Brain microvascular endothelial cell (primary cell): ENCODE measurements around the gene SORT1.

Source experiments
- DNase-seq: peaks from one replicate; pipeline ENCODE4 v3.0.0-alpha.2; 2020
- H3K27ac ChIP-seq: fragments of 250-450 bp; sonication (Bioruptor Pico); 2 replicates; pipeline ENCODE4 v1.5.1; 2020; ENCODE audit warnings: mild to moderate bottlenecking, moderate library complexity
- H3K27me3 ChIP-seq: fragments of 250-450 bp; sonication (Bioruptor Pico); replicated peaks from 2 replicates; pipeline ENCODE4 v1.5.1; 2020; ENCODE audit warnings: mild to moderate bottlenecking
- H3K36me3 ChIP-seq: fragments of 250-450 bp; sonication (Bioruptor Pico); replicated peaks from 2 replicates; pipeline ENCODE4 v1.5.1; 2020; ENCODE audit warnings: mild to moderate bottlenecking
- H3K4me3 ChIP-seq: 2 replicates; pipeline ENCODE4 v1.5.1; 2011; ENCODE audit warnings: low read depth, mild to moderate bottlenecking, control low read depth, low read length, moderate library complexity
- CTCF ChIP-seq: IDR thresholded peaks from 2 replicates; pipeline ENCODE4 v1.5.1; 2011; ENCODE audit warnings: low read depth, mild to moderate bottlenecking, moderate library complexity, low read length, control low read depth, inconsistent platforms; ENCODE audit errors: missing control alignments
- in situ Hi-C: cut with HindIII; loops from 2 replicates; pipeline ENCODE4 v1.10.0; 2017; ENCODE audit warnings: low sequenced_read_pairs, low pct_ligation_motif_present

SORT1 gene

GRCh38 chr1:109271458-109271857 is 126.3 kb downstream of the SORT1 start:
- DNase-seq: no peak
- H3K27ac ChIP-seq: no peak overlapping the region
- H3K36me3 ChIP-seq: no peaks in the 10 kb centered on the region
- TF ChIP-seq CTCF: no peak
- in situ Hi-C loops: no loop called here
- H3K4me3 ChIP-seq: no peak overlapping the region
- no peaks in the 10 kb centered on the region for H3K27me3 ChIP-seq

DNA sequence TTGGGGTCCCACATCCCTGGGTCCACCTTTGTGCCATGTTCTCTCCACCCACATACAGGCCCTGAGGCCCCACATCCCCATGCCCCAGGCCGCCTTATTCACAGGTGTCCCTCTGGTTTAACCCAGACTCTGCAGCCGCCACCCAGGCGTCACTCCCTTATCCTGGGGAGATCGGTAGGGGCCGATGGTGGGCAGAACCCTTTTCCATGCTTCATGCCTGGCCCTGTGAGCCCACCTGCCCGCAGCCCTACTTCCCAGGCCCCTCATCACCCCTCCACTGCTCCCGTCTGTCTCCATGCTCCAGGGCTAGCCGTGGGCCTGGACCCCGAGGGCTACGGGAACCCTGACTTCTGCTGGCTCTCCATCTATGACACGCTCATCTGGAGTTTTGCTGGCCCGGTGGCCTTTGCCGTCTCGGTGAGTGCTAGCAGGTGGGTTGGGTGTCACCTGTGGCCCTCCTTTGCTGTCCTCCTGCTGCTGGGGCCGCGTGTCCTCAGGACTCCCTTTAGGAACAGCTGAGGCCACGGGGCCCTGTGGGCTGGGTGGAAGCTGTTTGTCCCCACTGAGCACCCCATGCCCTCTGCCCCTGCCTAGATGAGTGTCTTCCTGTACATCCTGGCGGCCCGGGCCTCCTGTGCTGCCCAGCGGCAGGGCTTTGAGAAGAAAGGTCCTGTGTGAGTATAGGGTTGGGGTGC is 126.9 kb downstream of the SORT1 start:
- Histone ChIP-seq H3K27me3 (no peaks in the 10 kb centered on the region), H3K27ac (no peak overlapping the region), H3K36me3 (no peaks in the 10 kb centered on the region), H3K4me3 (no peak overlapping the region)
- DNase-seq: no peak
- in situ Hi-C loops: no loop called here
- no peak for TF ChIP-seq CTCF

DNA sequence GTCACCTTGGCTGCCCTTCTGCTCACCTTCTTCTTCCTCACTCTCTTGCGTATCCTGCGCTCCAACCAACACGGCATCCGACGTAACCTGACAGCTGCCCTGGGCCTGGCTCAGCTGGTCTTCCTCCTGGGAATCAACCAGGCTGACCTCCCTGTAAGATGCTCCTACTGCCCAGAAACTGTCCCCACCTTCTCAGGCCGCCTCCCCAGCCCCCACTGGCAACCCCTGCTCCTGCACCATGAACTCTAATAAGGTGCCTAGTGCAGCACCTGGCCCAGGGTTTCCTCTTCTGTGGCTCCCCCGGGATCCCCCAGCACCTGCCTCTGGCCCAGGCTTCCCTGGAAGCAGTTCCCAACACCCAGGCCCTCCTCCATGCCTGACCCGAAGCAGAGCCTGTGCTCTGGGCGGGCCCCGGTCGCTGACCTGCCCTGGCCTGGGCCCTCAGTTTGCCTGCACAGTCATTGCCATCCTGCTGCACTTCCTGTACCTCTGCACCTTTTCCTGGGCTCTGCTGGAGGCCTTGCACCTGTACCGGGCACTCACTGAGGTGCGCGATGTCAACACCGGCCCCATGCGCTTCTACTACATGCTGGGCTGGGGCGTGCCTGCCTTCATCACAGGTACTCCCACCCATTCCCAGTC is 127.6 kb downstream of the SORT1 start:
- H3K27ac ChIP-seq: no peak overlapping the region
- no peaks in the 10 kb centered on the region for H3K27me3 ChIP-seq
- no peak for TF ChIP-seq CTCF
- no peak overlapping the region for H3K4me3 ChIP-seq
- in situ Hi-C loops: no loop called here
- DNase-seq: no peak
- H3K36me3 ChIP-seq: no peaks in the 10 kb centered on the region

GRCh38 chr1:109269212-109269980 is 128.3 kb downstream of the SORT1 start:
- no peak overlapping the region for H3K27ac ChIP-seq
- H3K27me3 ChIP-seq: no peaks in the 10 kb centered on the region
- H3K36me3 ChIP-seq: no peaks in the 10 kb centered on the region
- in situ Hi-C loops: no loop called here
- DNase-seq: no peak
- no peak for TF ChIP-seq CTCF
- no peak overlapping the region for H3K4me3 ChIP-seq

- no peaks in the 10 kb centered on the region for H3K36me3 ChIP-seq
- no peak for DNase-seq
- no peak overlapping the region for H3K27ac ChIP-seq
- no peaks in the 10 kb centered on the region for H3K27me3 ChIP-seq
- no peak overlapping the region for H3K4me3 ChIP-seq
- no peak for TF ChIP-seq CTCF
- in situ Hi-C loops: no loop called here
These were observed 129.1 kb downstream of the SORT1 start for GRCh38 chr1:109268431-109269211.
